Ascending aorta (tissue), 2 donors: ENCODE measurements around the gene DENND5B. TPM values are rescaled to one million over a fixed set of nuclear protein-coding genes. Genes with fewer than 3 reads are reported as not detected.

Experiments
- DNase-seq, 2 donors: peaks; one replicate each; pipeline ENCODE4 v3.0.0-alpha.2; 2019; ENCODE audit warnings: low spot score in 2 of 2
- H3K27ac ChIP-seq, 2 donors: fragments of 200-600 bp; sonication (generic); one replicate each; pipeline ENCODE4 v1.5.1; 2016 to 2017; ENCODE audit warnings: mild to moderate bottlenecking in 1 of 2
- H3K27me3 ChIP-seq: fragments of 200-600 bp; sonication (generic); one replicate; pipeline ENCODE4 v1.5.1; 2017
- H3K36me3 ChIP-seq, 2 donors: fragments of 200-600 bp; sonication (generic); one replicate each; pipeline ENCODE4 v1.5.1; 2016
- H3K4me1 ChIP-seq, 2 donors: fragments of 200-600 bp; sonication (generic); one replicate each; pipeline ENCODE4 v1.5.1; 2016 to 2017; ENCODE audit warnings: mild to moderate bottlenecking in 1 of 2
- H3K4me3 ChIP-seq, 2 donors: fragments of 200-600 bp; sonication (generic); one replicate each; pipeline ENCODE4 v1.5.1; 2016 to 2017; ENCODE audit warnings: mild to moderate bottlenecking in 1 of 2
- H3K9me3 ChIP-seq, 2 donors: fragments of 200-600 bp; sonication (generic); one replicate each; pipeline ENCODE4 v1.5.1; 2016
- intact Hi-C: fragments of 100-400 bp; cut with DNase I; formaldehyde crosslinking; loops from one replicate; pipeline ENCODE4 v1.15.1; 2023
- total RNA-seq: library from RNA; depleted of rRNA; stranded (reverse); fragments of >200 nt; gene quantifications from one replicate; pipeline ENCODE4 v1.1.0, GENCODE V29; 2016
- TF ChIP-seq, protein P1 (sequence below), 3 experiments: fragments of 200-600 bp in 2 of 3; fragments of 450-650 bp in 1 of 3; sonication (generic) in 2 of 3; IDR thresholded peaks; one replicate each; pipeline ENCODE4 v1.5.1; 2016 to 2019; ENCODE audit warnings: antibody characterized with exemption in 3 of 3, mild to moderate bottlenecking in 1 of 3, moderate library complexity in 1 of 3

The DENND5B gene
- total RNA-seq, 1 donor from 2014 or later = 4.7 TPM

DNA sequence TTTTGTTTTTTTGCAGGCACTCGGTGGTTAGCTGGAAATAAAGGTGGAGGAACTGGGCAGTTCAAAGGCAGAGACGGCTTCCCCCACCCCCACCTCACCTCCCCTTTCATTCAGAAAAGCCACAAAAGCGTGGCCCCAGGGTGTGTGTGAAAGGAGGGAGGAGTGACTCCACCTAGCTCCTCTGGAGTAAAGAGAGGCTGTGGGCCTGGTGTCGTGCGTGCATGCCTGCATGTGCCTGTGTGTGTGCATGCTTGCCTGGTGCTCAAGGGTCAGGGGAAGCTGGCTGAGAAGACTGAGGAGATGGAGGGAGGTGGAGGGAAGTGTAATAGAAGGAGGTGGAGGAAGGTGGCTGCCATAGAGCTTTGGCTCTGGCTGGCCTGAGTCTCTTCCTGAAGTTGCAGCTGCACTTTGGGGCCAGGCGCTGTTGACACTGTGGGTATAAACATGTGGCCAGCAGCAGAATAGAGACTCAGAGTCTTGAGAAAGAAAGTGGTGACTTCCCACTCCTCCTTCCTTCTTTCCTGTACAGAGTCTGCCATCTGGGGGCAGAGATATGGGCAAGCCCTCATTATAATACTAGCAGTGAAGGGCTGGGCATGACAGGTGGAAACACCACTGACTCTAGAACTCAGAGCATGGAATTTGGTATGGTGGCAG, 228.0 kb downstream of the DENND5B start:
- no peaks in the 10 kb centered on the region for H3K36me3 ChIP-seq
- no peaks in the 10 kb centered on the region for H3K27me3 ChIP-seq
- H3K27ac ChIP-seq = no peak overlapping the region
- H3K4me3 ChIP-seq = no peak overlapping the region
- intact Hi-C loops = no loop called here
- H3K4me1 ChIP-seq = no peaks in the 10 kb centered on the region
- H3K9me3 ChIP-seq = no peaks in the 10 kb centered on the region
- TF ChIP-seq, protein P1, sequence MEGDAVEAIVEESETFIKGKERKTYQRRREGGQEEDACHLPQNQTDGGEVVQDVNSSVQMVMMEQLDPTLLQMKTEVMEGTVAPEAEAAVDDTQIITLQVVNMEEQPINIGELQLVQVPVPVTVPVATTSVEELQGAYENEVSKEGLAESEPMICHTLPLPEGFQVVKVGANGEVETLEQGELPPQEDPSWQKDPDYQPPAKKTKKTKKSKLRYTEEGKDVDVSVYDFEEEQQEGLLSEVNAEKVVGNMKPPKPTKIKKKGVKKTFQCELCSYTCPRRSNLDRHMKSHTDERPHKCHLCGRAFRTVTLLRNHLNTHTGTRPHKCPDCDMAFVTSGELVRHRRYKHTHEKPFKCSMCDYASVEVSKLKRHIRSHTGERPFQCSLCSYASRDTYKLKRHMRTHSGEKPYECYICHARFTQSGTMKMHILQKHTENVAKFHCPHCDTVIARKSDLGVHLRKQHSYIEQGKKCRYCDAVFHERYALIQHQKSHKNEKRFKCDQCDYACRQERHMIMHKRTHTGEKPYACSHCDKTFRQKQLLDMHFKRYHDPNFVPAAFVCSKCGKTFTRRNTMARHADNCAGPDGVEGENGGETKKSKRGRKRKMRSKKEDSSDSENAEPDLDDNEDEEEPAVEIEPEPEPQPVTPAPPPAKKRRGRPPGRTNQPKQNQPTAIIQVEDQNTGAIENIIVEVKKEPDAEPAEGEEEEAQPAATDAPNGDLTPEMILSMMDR (IDR thresholded peaks at IDR 0.05) = no peak
- DNase-seq = no peak

DNA sequence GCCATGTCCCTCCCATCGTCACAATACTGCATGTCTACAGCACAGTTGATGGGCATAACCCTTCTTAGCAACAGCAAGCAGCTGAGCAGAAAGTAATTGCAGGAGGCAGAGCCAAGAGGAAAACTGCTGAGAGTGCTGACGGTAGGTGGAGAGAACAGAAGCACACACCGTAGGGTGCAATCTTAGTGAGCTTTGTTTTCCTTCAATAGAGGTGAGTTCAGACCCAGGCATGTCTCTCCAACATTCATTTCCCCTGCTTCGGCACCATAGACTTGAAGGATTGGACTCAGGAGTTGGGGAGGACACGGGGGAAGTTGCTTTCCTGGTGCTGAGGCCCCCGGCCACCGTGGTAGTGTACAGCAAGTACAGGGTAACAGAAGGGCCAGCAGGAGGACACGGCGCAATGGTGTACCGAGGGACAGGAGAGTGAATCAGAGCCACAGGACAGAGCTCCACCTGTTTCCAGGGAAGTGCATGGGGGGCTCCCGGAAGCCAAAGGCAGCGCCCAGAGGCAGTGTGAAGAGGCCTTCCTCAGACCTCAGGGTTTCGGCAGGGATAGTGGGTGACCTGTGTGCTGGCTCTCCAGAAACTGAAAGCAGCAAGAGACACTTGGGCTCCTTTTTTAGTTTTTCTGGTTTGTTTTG, 228.7 kb downstream of the DENND5B start:
- Histone ChIP-seq H3K9me3 (no peaks in the 10 kb centered on the region), H3K27me3 (no peaks in the 10 kb centered on the region), H3K4me1 (no peaks in the 10 kb centered on the region), H3K36me3 (no peaks in the 10 kb centered on the region), H3K4me3 (no peak overlapping the region), H3K27ac (no peak overlapping the region)
- no peak for DNase-seq
- TF ChIP-seq, protein P1 (IDR thresholded peaks at IDR 0.05) = no peak
- intact Hi-C loops = no loop called here

DNA sequence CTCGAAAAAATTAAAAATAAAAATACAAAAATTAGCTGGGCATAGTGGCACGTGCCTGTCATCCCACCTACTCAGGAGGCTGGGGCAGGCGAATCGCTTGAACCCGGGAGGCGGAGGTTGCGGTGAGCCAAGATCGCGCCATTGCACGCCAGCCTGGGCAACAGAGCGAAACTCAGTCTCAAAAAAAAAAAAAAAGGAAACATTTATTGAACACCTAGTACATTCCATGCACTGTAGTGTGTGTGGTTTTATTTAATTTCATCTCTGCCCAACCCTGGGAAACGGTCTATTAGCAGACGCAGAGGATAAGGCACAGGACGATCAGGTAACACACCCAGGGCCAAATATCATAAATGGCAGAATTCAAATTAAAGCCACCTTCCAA, 229.2 kb downstream of the DENND5B start:
- no peaks in the 10 kb centered on the region for H3K4me1 ChIP-seq
- no peak for DNase-seq
- intact Hi-C loops = no loop called here
- H3K27ac ChIP-seq = no peak overlapping the region
- H3K9me3 ChIP-seq = no peaks in the 10 kb centered on the region
- TF ChIP-seq, protein P1 (IDR thresholded peaks at IDR 0.05) = no peak
- no peaks in the 10 kb centered on the region for H3K36me3 ChIP-seq
- no peak overlapping the region for H3K4me3 ChIP-seq
- no peaks in the 10 kb centered on the region for H3K27me3 ChIP-seq

DNA sequence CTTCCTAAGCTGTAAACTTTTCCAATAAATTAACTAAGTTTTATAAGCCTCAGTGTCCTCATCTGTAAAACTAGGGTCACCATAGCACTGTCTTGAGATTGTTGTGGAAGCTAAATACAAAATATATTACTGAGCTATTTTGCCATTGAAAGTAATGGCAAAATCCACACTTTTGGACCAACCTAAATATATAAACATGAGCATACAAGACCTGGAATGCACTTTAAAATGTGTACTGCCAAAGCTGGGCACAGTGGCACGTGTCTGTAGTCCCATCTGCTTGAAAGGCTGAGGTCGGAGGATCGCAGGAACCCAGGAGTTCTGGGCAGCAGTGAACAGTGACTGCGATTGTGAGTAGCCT, 235.2 kb downstream of the DENND5B start:
- no peak overlapping the region for H3K4me3 ChIP-seq
- intact Hi-C loops = no loop called here
- TF ChIP-seq, protein P1 (IDR thresholded peaks at IDR 0.05) = no peak
- H3K9me3 ChIP-seq = no peaks in the 10 kb centered on the region
- H3K4me1 ChIP-seq = no peaks in the 10 kb centered on the region
- DNase-seq = no peak
- H3K27ac ChIP-seq = no peak overlapping the region
- H3K27me3 ChIP-seq = no peaks in the 10 kb centered on the region
- H3K36me3 ChIP-seq = no peaks in the 10 kb centered on the region

DNA sequence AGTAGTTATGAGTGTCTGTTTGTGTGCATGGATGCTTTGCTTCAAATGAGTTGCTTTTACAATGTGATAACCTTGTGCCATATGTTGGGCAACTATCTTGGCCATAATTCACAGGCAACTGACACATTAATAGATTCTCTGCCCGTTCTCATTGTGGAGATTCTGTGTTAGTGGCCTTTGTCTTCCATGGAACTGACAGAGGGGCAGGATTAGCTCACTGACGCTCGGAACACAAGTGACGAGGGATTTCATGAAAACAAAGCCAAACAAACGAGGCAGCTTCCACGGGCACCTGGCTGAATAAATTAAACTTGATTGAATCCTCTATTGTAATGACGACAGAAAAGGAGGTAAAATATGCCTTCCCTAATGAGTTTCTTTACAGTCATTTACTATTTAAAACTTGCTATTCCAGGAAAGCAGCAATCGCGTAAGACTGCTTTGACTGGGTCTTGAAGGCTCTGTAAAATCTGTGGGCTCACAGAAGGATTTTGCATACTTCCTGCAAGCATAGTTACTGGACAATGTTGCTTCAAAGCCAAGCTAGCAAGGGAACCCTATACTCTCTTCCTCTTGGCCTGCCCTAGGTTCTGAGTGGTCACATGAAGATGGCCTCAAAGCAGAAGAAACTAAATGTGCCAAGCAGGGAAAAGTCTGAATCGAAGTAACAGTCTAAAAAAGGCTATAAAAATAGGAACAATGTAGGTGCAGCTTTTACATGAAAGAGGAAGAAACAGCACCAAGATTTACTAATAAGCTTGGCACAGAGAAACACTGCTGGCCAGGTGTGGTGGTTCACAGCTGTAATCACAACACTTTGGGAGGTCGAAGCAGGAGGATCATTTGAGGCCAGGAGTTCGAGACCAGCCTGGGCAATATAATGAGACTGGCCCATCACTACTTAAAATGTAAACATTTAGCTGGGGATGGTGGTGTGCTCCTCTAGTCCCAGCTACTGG, 236.9 kb downstream of the DENND5B start:
- TF ChIP-seq, protein P1 (IDR thresholded peaks at IDR 0.05) = no peak
- intact Hi-C loops = no loop called here

More for the DNA sequence above, 236.9 kb downstream of the DENND5B start:
- no peak for DNase-seq
- H3K27ac ChIP-seq = no peak overlapping the region
- H3K27me3 ChIP-seq = no peaks in the 10 kb centered on the region
- no peak overlapping the region for H3K4me3 ChIP-seq
- no peaks in the 10 kb centered on the region for H3K36me3 ChIP-seq
- H3K4me1 ChIP-seq = no peaks in the 10 kb centered on the region
- H3K9me3 ChIP-seq = no peaks in the 10 kb centered on the region
